Keratinocyte (primary cell): Measurements from ENCODE around the gene RRBP1. TPM values are rescaled to one million over a fixed set of nuclear protein-coding genes. Genes with fewer than 3 reads are reported as not detected.

Experiments
- DNase-seq: peaks from one replicate; pipeline ENCODE4 v3.0.0-alpha.2; 2011; ENCODE audit warnings: low read depth, missing footprints, low spot score
- FAIRE-seq: peaks from 2 replicates; lab custom pipeline; 2011; peaks lifted over from hg19 to GRCh38; lab: Jason Lieb, UNC
- H2AFZ ChIP-seq: 2 replicates; pipeline ENCODE4 v1.6.0; 2012; ENCODE audit warnings: low read length, control low read depth, inconsistent platforms; ENCODE audit not compliant: control insufficient read depth
- H3K27ac ChIP-seq: 2 replicates; pipeline ENCODE4 v1.5.1; 2011; ENCODE audit warnings: low read length; ENCODE audit not compliant: control insufficient read depth, insufficient read depth
- H3K27me3 ChIP-seq: 3 replicates; pipeline ENCODE4 v1.6.0; 2011; ENCODE audit warnings: low read length; ENCODE audit not compliant: control insufficient read depth, insufficient read depth; ENCODE audit errors: extremely low read depth
- H3K36me3 ChIP-seq, 2 experiments: 2 replicates in 1 of 2; 3 replicates in 1 of 2; pipeline ENCODE4 v1.5.1; 2011; ENCODE audit warnings: low read length in 2 of 2, mild to moderate bottlenecking in 1 of 2; ENCODE audit not compliant: control insufficient read depth in 2 of 2, insufficient read depth in 2 of 2; ENCODE audit errors: extremely low read depth in 1 of 2
- H3K4me1 ChIP-seq: 3 replicates; pipeline ENCODE4 v1.5.1; 2011; ENCODE audit warnings: low read length; ENCODE audit not compliant: control insufficient read depth, insufficient read depth; ENCODE audit errors: extremely low read depth
- H3K4me2 ChIP-seq: 3 replicates; pipeline ENCODE4 v1.6.0; 2011; ENCODE audit warnings: low read depth, low read length; ENCODE audit not compliant: control insufficient read depth, insufficient read depth; ENCODE audit errors: extremely low read depth
- H3K4me3 ChIP-seq, 3 experiments: fragments of 200-600 bp in 1 of 3; sonication (generic) in 1 of 3; 2 replicates in 2 of 3; 3 replicates in 1 of 3; pipeline ENCODE4 v1.5.1; 2011 to 2016; ENCODE audit warnings: low read length in 3 of 3, mild to moderate bottlenecking in 3 of 3, control low read depth in 2 of 3, inconsistent platforms in 1 of 3, low read depth in 1 of 3, mixed read lengths in 1 of 3, mixed run types in 1 of 3, moderate library complexity in 1 of 3; ENCODE audit not compliant: control insufficient read depth in 2 of 3, insufficient read depth in 2 of 3; ENCODE audit errors: extremely low read depth in 1 of 3
- H3K79me2 ChIP-seq: 2 replicates; pipeline ENCODE4 v1.6.0; 2012; ENCODE audit warnings: low read length; ENCODE audit not compliant: control insufficient read depth, insufficient read depth
- H3K9ac ChIP-seq: 3 replicates; pipeline ENCODE4 v1.6.0; 2011; ENCODE audit warnings: low read length; ENCODE audit not compliant: control insufficient read depth, insufficient read depth; ENCODE audit errors: extremely low read depth
- H3K9me1 ChIP-seq: 3 replicates; pipeline ENCODE4 v1.6.0; 2011; ENCODE audit warnings: low read length; ENCODE audit not compliant: control insufficient read depth, insufficient read depth; ENCODE audit errors: extremely low read depth
- H3K9me3 ChIP-seq: 2 replicates; pipeline ENCODE4 v1.5.1; 2012; ENCODE audit warnings: low read depth, low read length; ENCODE audit not compliant: control insufficient read depth
- H4K20me1 ChIP-seq: 3 replicates; pipeline ENCODE4 v1.6.0; 2011; ENCODE audit warnings: low read length; ENCODE audit not compliant: control insufficient read depth, insufficient read depth; ENCODE audit errors: extremely low read depth
- CTCF ChIP-seq, 3 experiments: IDR thresholded peaks in 1 of 3; conservative IDR thresholded peaks in 1 of 3; optimal IDR thresholded peaks in 1 of 3; 2 replicates in 2 of 3; 3 replicates in 1 of 3; pipeline versions ENCODE3 to v1.5.1; 2011; ENCODE audit warnings: low read length in 3 of 3, mild to moderate bottlenecking in 3 of 3, moderate library complexity in 2 of 3, control low read depth in 1 of 3, inconsistent platforms in 1 of 3; ENCODE audit not compliant: insufficient read depth in 2 of 3; ENCODE audit errors: extremely low read depth in 1 of 3
- EZH2 ChIP-seq: IDR thresholded peaks from one replicate; pipeline ENCODE4 v1.6.1; 2012; ENCODE audit warnings: inconsistent platforms, mild to moderate bottlenecking, low read length, moderate library complexity
- dilution Hi-C: fragments of 300-500 bp; cut with MboI; formaldehyde crosslinking; loops from one replicate; pipeline ENCODE4 v1.7.0; 2020; ENCODE audit warnings: low sequenced_read_pairs; ENCODE audit not compliant: extremely low pct_ligation_motif_present
- polyA plus RNA-seq, 5 experiments: library from polyadenylated mRNA; depleted of rRNA in 3 of 5; stranded (reverse) in 3 of 5; stranded (forward) in 1 of 5; unstranded in 1 of 5; fragments of >200 nt; gene quantifications; 1 replicate in 1 of 5; 2 replicates in 3 of 5; 3 replicates in 1 of 5; pipeline versions ENCODE4 v1.2.1 to v1.2.3, GENCODE V29; 2011 to 2012; ENCODE audit warnings: missing spikeins in 2 of 5, low read depth in 1 of 5, low replicate concordance in 1 of 5

Gene RRBP1
- polyA plus RNA-seq, 1 donor (not counting 4 experiments of a cell fraction or from before 2014, with no cell fraction given), result 43.9 TPM

GRCh38 chr20:17642404-17643269 is 39.4 kb downstream of the RRBP1 start:
- peaks cover 35 to 41% of the 10 kb centered on the region in 2 experiments for H3K36me3 ChIP-seq
- TF ChIP-seq CTCF (optimal IDR thresholded peaks at IDR 0.05 in 1 of 3, IDR thresholded peaks at IDR 0.05 in 1 of 3, conservative IDR thresholded peaks at IDR 0.05 in 1 of 3; ENCODE audit: extremely low read depth in 1 of 3, insufficient read depth in 2 of 3, low read length in 3 of 3), result no peak
- TF ChIP-seq EZH2, result no peak
- no peak for FAIRE-seq

GRCh38 chr20:17641993-17642392 is 40.0 kb downstream of the RRBP1 start:
- Histone ChIP-seq H3K27me3 (no peaks in the 10 kb centered on the region), H3K79me2 (peaks cover 48% of the 10 kb centered on the region), H3K36me3 (peaks cover 35 to 46% of the 10 kb centered on the region in 2 experiments), H3K9me1 (peaks cover 2% of the 10 kb centered on the region), H3K9me3 (no peaks in the 10 kb centered on the region), H3K27ac (no peak overlapping the region), H3K9ac (no peak overlapping the region), H4K20me1 (peaks cover 6% of the 10 kb centered on the region), H3K4me3 (no peak overlapping the region), H2AFZ (no peak overlapping the region), H3K4me2 (no peak overlapping the region), H3K4me1 (no peaks in the 10 kb centered on the region)
- DNase-seq (no peak), FAIRE-seq (no peak)
- dilution Hi-C loops, result no loop called here
- TF ChIP-seq EZH2 (no peak), CTCF (optimal IDR thresholded peaks at IDR 0.05 in 1 of 3, IDR thresholded peaks at IDR 0.05 in 1 of 3, conservative IDR thresholded peaks at IDR 0.05 in 1 of 3; ENCODE audit: extremely low read depth in 1 of 3, insufficient read depth in 2 of 3, low read length in 3 of 3) (no peak)

More at GRCh38 chr20:17642404-17643269, 39.4 kb downstream of the RRBP1 start:
- Histone ChIP-seq H3K9me1 (peaks cover 2% of the 10 kb centered on the region), H3K4me1 (no peaks in the 10 kb centered on the region), H3K9ac (no peak overlapping the region), H3K27ac (no peak overlapping the region), H4K20me1 (peaks cover 6% of the 10 kb centered on the region), H3K4me3 (no peak overlapping the region), H3K27me3 (no peaks in the 10 kb centered on the region), H2AFZ (no peak overlapping the region), H3K9me3 (no peaks in the 10 kb centered on the region), H3K79me2 (peaks cover 54% of the 10 kb centered on the region), H3K4me2 (no peak overlapping the region)
- dilution Hi-C loops, result no loop called here
- no peak for DNase-seq
